ENCODE results near the gene IFFO2.

DNA sequence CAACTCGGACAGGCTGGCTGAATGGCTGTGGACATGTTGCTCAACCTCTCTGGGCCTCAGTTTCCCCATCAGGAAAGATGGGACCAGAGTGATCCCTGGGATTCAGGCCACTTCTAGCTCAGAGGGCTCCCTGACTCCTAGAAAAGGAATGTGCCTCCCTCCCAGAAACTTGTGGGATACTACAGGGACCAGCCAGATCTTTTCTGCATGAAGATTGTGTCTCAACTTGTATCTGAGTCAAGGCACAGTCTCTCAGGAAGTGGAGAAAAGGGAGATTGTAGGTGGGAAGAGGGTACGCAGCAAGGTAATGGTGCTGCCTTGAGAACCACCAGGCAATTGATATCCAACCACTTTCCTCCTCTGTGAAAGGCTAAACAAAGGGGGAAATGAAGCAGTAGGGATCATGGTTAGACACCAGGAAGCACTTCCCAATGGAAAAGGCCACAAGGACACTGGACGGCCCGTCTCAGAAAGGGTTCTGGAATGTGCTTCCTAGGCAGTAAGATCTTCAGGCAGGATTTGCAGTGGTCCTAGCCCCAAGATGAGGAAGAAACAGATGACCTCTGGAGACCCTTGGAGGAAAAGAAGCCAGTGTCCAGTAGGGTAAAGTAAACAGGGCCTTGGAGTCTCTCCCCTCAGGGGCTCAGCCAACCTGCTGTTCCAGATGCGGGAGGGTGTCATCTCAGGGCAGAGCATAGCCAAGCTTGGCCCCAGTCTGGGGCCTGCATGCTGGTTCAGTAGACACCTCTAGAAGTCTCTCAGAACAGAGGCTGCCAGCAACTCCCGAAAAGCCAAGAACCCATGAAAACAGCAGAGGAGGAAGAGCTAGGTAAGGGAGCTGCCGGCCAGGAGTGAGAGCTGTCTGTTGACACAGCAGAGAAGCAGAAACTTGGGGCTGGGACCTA lies 16.8 kb downstream of the IFFO2 start:
- TF ChIP-seq CTCF (IDR thresholded peaks at IDR 0.05; ENCODE audit: low read length) (no peak), EZH2 (IDR thresholded peaks at IDR 0.05; ENCODE audit: borderline replicate concordance, low read length) (no peak)

All from OCI-LY1 (cell line).